HG03342 (cell line): Measurements from ENCODE around the gene DAGLB.
"Not testable (repeated sequence)": the region's sequence is repeated elsewhere in the genome, so short reads cannot be mapped to it uniquely, and the experiment has no call there.

ENCODE experiments used
- ATAC-seq: cut with Tn5 transposase; IDR thresholded peaks from one replicate; pipeline ENCODE4 v1.9.1; 2021; ENCODE audit warnings: mild to moderate bottlenecking, moderate library complexity; ENCODE audit not compliant: unreplicated experiment

DAGLB gene

DNA sequence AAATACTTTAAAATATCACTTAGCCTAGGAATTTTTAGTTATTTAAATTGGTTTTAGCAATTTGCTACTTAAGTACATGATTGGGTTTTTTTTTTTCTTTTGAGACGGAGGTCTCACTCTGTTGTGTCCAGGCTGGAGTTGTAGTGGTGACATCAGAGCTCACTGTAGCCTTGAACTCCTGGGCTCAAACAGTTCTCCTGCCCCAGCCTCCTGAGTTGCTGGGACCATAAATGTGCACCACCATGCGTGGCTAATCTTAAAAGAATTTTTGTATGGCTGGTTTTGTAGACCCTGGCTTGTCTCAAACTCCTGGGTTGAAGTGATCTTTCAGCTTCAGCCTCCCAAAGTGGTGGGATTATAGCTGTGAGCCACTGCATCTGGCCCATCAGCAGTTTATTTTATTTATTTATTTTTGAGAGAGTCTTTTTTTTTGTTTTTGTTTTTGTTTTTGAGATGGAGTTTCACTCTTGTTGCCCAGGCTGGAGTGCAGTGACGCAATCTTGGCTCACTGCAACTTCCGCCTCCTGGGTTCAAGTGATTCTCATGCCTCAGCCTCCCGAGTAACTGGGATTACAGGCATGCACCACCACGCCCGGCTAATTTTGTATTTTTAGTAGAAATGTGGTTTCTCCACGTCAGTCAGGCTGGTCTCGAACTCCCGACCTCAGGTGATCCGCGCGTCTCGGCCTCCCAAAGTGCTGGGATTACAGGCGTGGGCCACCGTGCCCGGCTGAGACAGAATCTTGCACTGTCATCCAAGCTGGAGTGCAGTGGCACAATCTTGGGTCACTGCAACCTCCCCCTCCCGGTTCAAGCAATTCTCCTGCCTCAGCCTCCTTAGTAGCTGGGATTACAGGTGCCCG is 47.3 kb downstream of the DAGLB start:
- ATAC-seq, result not testable (repeated sequence)

DNA sequence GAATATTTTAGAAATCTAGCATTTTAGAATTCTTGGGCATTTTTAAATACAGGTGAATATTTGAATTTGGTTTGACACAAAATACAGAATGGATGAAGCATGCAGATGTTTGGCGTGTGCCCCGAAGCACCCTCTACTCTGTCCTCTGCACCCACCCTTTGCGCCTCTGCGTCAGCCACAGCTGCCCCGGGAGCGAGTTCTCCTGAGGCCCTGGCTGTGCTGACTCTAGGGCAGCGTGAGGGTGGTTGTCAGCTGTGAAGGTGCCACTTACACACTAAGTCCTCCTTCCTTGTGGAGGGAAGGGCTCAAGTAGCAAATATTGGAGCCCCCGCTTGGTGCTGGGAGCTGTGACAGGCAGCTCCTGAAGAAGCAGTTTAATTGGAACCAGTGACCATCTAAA is 48.4 kb downstream of the DAGLB start:
- ATAC-seq, result no peak

DNA sequence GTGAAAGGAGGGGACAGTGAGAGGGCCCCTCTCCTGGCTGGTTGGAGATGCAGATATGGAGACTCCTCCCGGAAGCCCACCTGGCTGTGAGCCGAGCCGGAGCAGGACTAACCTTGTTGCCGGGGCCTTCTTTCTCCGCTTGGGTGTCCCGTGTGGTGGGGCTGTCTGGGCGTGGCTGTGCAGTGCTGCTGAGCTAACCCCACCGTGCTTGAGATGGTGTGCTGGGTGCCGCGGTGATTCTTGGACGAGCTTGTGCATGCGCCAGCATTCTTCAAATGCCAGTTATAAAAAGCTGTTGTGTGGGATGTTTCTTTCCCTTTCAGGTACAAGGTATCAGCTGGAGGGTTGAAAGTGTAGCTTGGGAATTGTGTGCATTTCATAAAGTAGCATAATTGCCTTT is 48.8 kb downstream of the DAGLB start:
- no peak for ATAC-seq

DNA sequence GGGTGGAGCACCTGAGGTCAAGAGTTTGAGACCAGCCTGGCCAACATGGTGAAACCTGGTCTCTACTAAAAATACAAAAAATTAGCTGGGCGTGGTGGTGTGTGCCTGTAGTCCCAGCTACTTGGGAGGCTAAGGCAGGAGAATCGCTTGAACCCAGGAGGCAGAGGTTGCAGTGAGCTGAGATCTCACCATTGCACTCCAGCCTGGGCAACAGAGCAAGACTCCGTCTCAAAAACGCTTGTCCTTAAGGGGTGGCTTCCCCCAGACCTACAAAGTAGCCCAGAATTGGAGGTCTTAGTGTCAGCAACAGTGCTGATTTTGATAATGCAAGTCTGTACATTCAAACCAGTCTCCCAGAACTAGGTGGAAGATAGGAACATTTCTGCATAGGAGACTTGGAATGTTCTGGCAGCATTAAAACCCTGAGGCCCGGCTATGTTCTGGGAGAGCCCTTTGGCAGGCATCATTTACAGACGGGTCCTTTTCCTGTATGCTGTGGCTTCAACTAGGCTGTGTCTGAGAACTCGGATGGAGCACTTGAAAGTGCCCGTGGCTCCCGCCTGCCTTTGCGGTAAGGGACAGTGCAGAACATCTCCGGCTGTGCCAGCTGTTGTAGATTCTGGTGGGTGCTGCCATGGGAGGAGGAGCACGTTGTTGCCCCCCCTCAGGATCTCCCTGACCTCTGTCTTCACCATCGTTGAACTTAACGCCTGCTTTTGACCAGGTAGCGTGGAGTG is 49.8 kb downstream of the DAGLB start:
- ATAC-seq, result not testable (repeated sequence)

DNA sequence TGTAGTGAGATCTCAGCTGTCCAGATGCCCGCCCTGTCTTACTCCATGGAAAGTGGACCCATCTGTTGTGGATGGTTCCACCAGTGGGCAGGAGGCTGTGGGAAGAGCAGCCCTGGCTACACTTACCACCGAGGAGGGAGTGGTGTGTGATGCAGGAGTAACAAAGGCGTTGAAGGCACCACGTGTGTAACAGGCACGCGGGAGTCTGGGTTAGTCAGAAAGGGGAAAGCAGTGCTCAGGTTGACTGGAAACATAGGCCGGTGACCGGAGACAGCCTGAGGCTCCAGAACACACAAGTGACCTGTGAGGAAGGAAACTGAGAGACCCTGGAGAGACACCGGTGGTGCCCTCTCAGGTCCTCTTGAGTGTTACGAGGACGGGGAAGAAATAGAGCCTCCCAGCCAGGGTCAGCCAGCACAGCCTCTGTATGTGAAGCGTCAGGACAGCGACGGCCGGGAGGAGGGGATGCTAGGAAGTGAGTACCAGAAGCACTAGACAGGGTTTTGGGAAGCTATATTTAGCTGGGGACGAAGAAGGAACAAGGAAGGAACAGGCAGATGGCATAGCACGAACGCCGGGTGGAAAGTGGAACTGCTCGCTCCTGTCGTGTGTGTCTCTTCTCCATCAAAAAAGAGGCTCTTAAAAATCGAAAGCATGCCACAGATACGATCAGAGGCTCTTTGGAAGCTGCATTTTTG is 51.7 kb downstream of the DAGLB start:
- ATAC-seq, result no peak

DNA sequence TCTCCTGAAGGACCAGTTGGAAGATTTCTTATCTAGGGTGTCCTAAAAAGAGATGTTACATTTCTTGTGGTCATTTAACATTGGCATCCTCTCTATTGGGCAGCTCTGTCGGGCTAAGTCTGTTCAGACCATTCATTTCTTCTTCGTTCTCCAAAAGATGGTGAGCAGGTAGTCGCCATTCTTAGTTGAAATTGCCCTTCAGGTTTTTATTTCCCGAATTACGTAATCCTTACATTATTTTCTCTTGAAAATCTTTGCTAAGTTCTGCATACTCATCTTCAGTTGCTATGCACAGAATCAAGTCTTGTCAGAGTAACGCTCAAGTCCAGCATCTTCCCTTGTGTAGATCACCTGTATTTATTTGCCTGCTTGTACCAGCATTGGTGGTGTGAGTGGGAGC is 53.6 kb downstream of the DAGLB start:
- no peak for ATAC-seq

DNA sequence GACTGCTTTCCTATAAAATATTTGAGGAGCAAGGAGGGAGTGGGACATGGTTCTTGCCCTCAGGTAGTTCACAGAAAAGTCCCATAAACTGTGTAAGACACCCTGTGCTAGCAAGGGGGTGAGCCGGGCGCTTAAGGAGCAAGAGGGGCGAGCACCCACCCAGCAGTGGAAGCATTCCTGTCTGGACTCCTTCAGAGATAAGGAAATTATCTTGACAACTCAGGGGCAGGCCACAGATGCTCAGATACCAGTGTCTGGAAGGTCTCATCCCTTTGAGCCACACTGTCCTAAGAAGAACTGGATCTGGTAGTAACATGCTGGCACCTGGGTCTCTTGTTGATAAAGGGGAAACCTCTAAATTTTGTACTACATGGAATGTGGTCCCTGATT is 54.1 kb downstream of the DAGLB start:
- ATAC-seq, result no peak

DNA sequence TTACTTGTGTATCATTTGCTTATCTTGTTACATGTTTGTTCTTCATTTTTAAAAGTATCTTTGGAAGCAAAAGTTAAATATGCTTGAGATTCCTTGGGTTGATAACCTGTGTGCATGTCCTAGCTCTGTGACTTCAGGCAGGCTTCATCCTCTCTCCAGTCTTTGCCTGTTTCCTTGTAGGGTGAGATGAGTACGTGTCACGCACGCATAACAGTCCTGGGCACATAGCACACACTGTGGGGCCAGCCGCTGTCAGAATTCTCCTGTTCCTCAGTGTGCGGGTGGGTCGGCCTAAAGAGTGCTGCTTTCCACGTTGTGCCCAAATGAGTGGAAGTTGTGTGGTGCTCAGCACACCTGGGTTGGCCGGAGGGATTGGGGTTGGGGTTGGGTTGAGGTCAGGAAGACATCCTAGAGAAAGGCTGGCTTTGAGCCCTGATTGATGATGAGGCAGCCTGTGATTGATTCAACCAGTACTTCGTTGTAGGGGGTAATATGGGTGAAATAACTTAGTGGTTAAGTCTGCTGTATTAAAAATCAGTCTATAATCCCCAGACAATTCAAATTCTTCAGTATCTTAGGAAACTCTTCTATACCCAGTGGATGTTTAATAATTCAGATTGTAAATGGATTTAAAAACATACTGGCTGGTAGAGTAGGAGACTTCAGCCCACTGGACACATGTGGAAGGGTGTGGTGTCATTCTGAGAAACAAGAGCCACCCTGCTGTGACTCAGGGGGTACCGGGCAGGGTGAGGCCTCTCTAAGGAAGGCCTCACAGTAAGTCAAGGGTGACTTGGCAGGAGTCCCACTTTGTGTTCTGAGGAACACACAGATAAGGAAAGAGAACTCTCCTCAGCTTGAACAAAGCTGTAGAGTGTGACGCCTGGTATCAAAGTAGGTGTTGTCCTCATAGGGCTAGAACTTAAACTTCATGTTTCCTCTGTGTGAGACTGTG is 54.8 kb downstream of the DAGLB start:
- peak; percentile 62 for ATAC-seq

DNA sequence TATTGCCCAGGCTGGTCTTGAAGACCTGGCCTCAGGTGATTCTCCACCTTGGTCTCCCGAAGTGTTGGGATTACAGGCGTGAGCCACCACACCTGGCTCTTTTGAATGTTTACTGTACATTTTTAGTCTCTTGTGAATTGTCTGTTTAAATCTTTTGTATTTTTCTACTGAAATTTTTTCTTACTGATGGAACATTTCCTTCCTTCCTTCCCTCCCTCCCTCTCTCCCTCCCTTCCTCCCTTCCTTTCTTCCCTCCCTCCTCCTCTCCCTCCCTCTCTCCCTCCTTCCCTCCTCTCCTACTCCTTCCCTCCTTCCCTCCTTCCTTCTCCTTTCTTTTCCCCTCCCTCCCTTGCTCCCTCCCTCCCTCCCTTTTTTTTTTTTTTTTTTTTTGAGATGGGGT is 58.0 kb downstream of the DAGLB start:
- no peak for ATAC-seq

DNA sequence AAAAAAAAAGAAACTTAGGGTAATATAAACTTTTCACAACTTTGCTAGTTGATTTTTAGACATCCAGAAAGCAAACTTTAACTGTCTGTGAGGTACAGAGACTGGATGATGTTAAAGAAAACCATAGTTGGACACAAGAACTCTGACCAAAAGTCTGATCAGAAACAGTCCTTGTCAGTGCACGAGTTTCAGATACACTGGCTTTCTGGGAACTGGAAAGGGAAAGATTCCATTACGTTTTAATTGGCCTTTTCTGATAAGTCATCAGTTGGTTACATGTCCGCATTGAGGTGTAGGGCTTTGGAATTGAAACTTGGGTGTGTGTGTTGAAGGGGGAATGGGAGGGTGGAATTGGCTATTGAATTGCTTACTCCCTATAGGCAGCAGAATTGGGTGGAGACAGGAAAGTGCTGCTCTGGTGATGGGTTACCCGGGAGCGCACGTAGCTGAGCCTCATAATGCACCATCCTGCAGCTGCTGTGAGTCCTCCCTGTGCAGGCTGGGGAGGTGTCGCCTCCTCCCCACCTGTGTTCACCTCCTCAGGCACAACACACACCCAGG is 59.9 kb downstream of the DAGLB start:
- ATAC-seq, result no peak

DNA sequence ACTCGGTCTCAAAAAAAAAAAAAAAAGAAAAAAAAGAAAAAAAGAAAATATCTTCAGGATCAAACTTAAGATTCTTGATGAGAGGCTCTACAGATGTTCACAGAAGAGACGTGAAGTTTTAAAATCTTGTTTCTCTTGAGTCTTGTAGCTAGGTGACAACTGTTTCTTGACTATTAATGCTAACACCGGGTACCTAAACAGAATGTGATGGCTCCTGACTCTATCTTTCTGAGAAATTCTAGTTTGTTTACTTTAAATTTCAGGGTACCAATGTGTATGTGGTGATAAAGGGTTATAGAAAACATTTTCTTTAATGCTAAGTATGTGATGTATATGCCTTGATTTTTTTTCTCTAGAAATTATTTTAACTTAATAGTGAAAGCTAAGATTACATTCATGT is 61.0 kb downstream of the DAGLB start:
- no peak for ATAC-seq

DNA sequence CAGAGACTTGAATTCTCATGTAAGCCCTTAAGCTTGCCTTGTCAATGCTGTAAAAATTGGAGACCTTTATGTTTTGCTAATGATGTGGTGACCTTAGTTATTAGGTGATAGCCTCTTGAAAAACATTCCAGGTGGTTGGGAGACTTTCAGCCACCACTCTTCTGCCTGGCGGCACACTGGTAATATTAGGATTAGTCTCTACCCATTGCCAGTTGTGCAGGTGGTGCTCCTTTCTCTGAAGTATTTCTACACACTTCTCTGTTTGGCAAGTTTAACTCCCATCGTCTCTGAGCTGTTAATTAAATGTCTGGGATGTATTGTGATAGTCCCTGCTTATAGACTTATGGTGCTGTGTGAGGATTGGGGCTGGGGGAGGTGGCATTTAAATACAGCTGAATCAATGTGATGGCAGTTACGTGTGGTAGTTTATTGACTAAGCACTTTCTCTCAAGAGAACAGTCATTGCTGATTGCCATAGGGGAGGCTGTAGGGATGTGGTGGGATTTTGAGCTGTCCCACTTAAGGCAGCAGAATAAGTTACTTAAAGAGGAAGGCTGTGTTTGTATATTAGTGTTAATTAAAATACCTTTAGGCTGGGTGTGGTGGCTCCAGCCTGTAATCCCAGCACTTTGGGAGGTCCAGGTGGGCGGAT is 61.7 kb downstream of the DAGLB start:
- no peak for ATAC-seq

DNA sequence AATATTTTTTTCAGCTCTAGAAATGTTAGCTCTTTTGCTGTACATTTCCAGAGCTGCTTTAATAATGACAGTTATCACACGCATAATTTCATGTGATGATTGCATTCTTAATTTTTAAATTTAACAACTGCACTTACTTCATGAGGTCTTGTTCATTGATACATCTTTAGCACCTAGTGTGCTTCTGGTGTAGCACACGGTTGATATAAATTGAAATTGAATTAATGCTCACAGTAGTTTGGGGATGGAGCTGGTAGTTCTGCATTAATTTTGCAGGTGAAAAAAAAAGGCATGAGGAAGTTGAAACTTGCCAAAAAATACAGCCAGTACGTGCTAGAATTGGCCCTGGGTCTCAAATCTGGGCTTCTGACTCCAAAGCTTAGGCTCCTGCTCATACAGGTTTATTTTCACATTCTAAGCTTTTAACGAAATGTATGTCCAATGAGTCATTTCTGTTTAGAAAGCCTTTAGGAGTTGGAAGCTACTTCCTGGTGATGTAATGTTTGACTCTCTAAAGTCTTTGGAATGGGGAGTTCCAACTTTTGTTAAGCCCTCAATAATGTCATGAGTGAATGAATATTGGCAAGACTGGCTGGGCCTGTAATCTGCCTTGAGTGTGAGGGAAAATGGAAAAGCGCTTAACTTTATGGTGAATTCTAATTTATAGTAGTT is 62.5 kb downstream of the DAGLB start:
- ATAC-seq, result no peak

DNA sequence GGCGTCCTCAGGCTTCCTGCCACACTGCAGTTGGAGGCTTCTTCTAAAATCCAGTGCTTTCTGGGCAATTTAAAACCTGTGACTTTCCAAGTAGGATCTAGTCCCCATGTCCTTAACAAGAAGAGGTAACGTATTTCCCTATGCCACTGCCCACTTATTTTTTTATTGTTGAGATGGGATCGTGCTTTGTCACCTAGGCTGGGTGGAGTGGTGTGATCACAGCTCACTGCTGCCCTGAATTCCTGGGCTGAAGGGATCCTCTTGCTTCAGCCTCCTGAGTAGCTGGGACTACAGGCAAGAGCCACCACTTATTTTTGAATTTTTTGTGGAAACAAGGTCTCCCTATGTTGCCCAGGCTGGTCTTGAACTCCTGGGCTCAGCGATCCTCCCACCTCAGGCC is 63.4 kb downstream of the DAGLB start:
- no peak for ATAC-seq

DNA sequence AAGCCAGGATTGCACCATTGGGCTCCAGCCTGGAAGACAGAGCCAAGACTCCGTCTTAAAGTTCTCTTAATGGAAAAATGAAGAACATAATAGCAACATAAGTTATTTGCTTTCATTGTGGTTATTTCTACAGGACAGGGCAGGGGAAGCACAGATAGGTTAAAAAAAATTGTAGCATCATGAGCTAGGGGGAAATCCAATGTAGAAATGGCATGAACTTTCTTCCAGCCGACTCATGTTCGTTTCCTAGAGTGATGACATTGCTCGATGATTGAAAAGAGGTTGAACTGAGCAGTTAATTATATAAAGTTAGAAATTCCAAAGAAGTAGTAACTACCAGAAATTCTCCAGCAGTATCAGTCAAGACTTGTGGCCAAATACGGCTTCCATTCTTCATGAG is 64.9 kb downstream of the DAGLB start:
- no peak for ATAC-seq

DNA sequence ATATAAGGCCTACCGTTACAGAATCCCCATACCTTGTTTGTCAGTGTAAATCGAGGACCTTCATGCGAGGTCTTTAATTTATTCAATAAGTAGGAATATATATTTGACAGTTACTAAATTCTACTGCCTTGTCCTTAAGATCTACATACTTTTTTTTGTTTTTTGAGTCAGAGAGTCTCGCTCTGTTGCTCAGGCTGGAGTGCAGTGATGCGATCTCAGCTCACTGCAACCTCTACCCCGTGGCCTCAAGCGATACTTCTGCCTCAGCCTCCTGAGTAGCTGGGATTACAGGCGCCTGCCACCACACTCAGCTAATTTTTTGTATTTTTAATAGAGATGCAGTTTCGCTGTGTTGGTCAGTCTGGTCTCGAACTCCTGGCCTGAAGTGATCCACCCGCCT is 65.9 kb downstream of the DAGLB start:
- not testable (repeated sequence) for ATAC-seq

DNA sequence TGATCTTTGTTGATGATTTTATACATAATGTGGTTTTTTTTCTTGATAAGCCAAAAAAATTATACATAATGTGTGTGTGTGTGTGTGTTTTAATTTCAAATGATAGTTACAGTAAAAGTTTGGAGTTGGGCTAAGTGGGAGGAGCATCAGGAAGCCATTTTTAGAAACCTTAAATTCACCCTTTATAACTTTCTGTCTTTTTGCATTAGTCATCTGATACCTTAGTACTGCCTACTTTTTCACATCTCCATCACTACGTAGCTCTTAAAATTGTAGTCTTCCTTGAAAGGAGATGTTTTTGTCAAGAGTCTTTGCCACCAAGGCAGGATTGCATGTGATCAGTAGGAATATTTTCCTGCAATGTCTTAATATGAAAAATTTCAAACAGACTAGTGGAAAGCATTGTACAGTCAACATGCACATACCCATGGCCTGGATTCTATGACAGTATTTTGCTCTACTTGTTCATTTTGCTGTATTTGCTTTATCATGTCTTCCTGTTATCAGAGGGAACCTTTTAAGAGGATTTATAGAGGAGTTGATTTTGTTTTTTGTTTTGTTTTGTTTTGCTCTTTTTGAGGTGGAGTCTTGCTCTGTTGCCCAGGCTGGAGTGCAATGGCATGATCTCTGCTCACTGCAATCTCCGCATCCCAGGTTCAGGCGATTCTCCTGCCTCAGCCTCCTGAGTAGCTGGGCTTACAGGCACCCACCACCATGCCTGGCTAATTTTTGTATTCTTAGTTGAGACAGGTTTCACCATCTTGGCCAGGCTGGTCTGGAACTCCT is 67.3 kb downstream of the DAGLB start:
- ATAC-seq, result no peak

DNA sequence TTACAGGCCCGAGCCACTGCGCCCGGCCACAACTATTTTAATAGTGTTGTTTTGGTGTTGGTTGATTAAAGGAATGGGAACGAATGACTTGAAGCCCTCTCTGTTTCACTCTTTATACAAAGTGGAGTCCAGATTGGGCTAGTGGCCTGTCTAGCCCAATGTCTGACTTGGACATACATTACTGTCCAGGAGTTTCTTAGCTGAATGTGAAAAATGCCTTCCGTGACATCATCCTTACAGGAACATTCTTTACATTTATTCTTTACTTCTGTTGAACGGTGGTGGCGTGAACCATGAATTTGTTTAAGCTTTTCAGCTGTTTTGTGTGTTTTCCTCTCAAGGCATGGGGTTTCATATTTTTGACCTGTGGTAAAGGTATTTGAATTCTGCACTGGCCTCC is 67.9 kb downstream of the DAGLB start:
- no peak for ATAC-seq
